Hepatocyte (in vitro differentiated cells): ENCODE measurements around the gene MRPL10.

ENCODE experiments used
- CTCF ChIP-seq: fragments of 200-600 bp; sonication (generic); IDR thresholded peaks from 2 replicates; pipeline ENCODE4 v1.5.1; 2016; ENCODE audit warnings: antibody characterized with exemption, mild to moderate bottlenecking; ENCODE audit not compliant: poor library complexity
- EZH2 ChIP-seq: fragments of 200-600 bp; sonication (generic); IDR thresholded peaks from 2 replicates; pipeline ENCODE4 v1.6.1; 2016; ENCODE audit warnings: antibody characterized with exemption, mild to moderate bottlenecking, borderline replicate concordance

DNA sequence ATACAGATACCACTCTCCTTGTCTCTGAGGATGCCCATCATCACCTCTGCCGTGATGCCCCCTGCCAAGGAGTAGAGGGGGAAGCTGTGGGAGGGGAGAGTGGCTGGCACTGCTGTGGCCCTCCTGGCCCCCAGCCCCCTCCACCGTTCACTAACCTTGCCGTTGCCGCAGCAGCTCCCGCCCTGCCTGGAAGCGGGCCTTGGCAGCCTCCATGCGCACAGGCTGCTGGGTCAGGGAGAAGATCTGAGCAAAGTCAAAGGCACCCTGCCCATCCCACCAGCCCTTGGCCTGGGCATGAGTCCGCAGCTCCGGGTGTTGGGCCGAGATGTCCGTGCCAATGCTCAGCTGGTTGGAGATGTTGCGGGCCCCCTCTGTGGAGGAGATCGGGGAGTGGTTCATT lies 7.3 kb upstream of the MRPL10 start:
- no peak for TF ChIP-seq CTCF
- no peak for TF ChIP-seq EZH2
